Right ventricle myocardium superior (tissue), 1 donor: ENCODE data around the gene CPED1. TPM values are rescaled to one million over a fixed set of nuclear protein-coding genes. Genes with fewer than 3 reads are reported as not detected.

Source experiments
- ATAC-seq: fragments of 200-7000 bp; cut with Tn5 transposase; one replicate; pipeline ENCODE4 v1.9.1; 2020; ENCODE audit warnings: mild to moderate bottlenecking; ENCODE audit not compliant: poor library complexity
- DNase-seq: peaks from one replicate; pipeline ENCODE4 v3.0.0-alpha.2; 2020
- intact Hi-C: fragments of 100-400 bp; cut with DNase I; formaldehyde crosslinking; loops from one replicate; pipeline ENCODE4 v1.11.2; 2022
- total RNA-seq: library from RNA; stranded (reverse); fragmentation: NEBNext Ultra II Directional; extraction: Animal tissue kit (Norgen Biotek cat#: 25700); gene quantifications from one replicate; pipeline ENCODE4 v1.2.1, GENCODE V29; 2021
- donor health status: DM: no; HTN: yes; CAD: no; lungs with severe emphysema.

The CPED1 gene
- total RNA-seq, 1 donor from 2014 or later, result 26.2 TPM

- intact Hi-C loops, result no loop called here
- ATAC-seq, result no peak
- no peak for DNase-seq
These were observed 18.3 kb downstream of the CPED1 start for GRCh38 chr7:121006711-121007315.

- no peak for ATAC-seq
- DNase-seq, result no peak
- intact Hi-C loops, result no loop called here
These were observed 20.3 kb downstream of the CPED1 start for GRCh38 chr7:121008816-121009215.

GRCh38 chr7:121011401-121011800, 22.9 kb downstream of the CPED1 start:
- intact Hi-C loops, result no loop called here
- ATAC-seq, result no peak
- DNase-seq, result no peak

- DNase-seq, result no peak
- ATAC-seq, result peak; percentile 72
- intact Hi-C loops, result no loop called here
These were observed 23.8 kb downstream of the CPED1 start for GRCh38 chr7:121012170-121012874.

GRCh38 chr7:121012919-121013318, 24.4 kb downstream of the CPED1 start:
- DNase-seq, result no peak
- peak; percentile 42 for ATAC-seq
- intact Hi-C loops, result no loop called here

GRCh38 chr7:121015560-121015959, 27.0 kb downstream of the CPED1 start:
- intact Hi-C loops, result no loop called here
- no peak for DNase-seq
- ATAC-seq, result no peak

GRCh38 chr7:121016966-121017365, 28.5 kb downstream of the CPED1 start:
- DNase-seq (no peak), ATAC-seq (peak; percentile 49)
- intact Hi-C loops, result no loop called here

GRCh38 chr7:121017586-121017985, 29.1 kb downstream of the CPED1 start:
- no peak for DNase-seq
- ATAC-seq, result no peak
- intact Hi-C loops, result no loop called here

- intact Hi-C loops, result no loop called here
- ATAC-seq, result peak; percentile 63
- DNase-seq, result no peak
These were observed 30.5 kb downstream of the CPED1 start for GRCh38 chr7:121019018-121019417.

- ATAC-seq (no peak), DNase-seq (no peak)
- intact Hi-C loops, result no loop called here
These were observed 31.9 kb downstream of the CPED1 start for GRCh38 chr7:121020249-121020988.

- intact Hi-C loops, result no loop called here
- DNase-seq (no peak), ATAC-seq (no peak)
These were observed 32.8 kb downstream of the CPED1 start for GRCh38 chr7:121020989-121021969.

- intact Hi-C loops, result no loop called here
- DNase-seq (no peak), ATAC-seq (peak; percentile 54)
These were observed 34.7 kb downstream of the CPED1 start for GRCh38 chr7:121023194-121023593.

GRCh38 chr7:121023683-121024511, 35.4 kb downstream of the CPED1 start:
- intact Hi-C loops, result no loop called here
- ATAC-seq (no peak), DNase-seq (no peak)

GRCh38 chr7:121024611-121025010, 36.1 kb downstream of the CPED1 start:
- no peak for ATAC-seq
- DNase-seq, result no peak
- intact Hi-C loops, result no loop called here

- intact Hi-C loops, result no loop called here
- DNase-seq, result no peak
- no peak for ATAC-seq
These were observed 37.6 kb downstream of the CPED1 start for GRCh38 chr7:121026159-121026558.

- ATAC-seq, result no peak
- intact Hi-C loops, result no loop called here
- DNase-seq, result no peak
These were observed 38.1 kb downstream of the CPED1 start for GRCh38 chr7:121026577-121027111.

GRCh38 chr7:121027761-121028669, 39.5 kb downstream of the CPED1 start:
- DNase-seq, result no peak
- intact Hi-C loops, result no loop called here
- peak; percentile 53 for ATAC-seq
